Gastroesophageal sphincter (tissue), 3 donors: ENCODE data around the gene SHOX.

Experiments used
- EP300 ChIP-seq: sonication (generic); formaldehyde crosslinking; IDR thresholded peaks from one replicate; pipeline ENCODE4 v1.6.1; 2017; ENCODE audit warnings: antibody characterized with exemption, mild to moderate bottlenecking
- POLR2A ChIP-seq, 2 donors: fragments of 450-650 bp; IDR thresholded peaks; one replicate each; pipeline ENCODE4 v1.6.1; 2017; ENCODE audit warnings: antibody characterized with exemption in 2 of 2, mild to moderate bottlenecking in 2 of 2, moderate library complexity in 1 of 2
- POLR2AphosphoS5 ChIP-seq: sonication (generic); formaldehyde crosslinking; IDR thresholded peaks from one replicate; pipeline ENCODE4 v1.6.1; 2017; ENCODE audit warnings: antibody characterized with exemption
- TF ChIP-seq, protein P1 (sequence below), 4 experiments: fragments of 200-600 bp in 2 of 4; fragments of 450-650 bp in 2 of 4; sonication (generic) in 1 of 4; IDR thresholded peaks; one replicate each; pipeline ENCODE4 v1.5.1; 2017 to 2019; ENCODE audit warnings: antibody characterized with exemption in 4 of 4, mild to moderate bottlenecking in 2 of 4, moderate library complexity in 2 of 4

- TF ChIP-seq EP300 (no peak), POLR2A (IDR thresholded peaks at IDR 0.05) (no peak), POLR2AphosphoS5 (no peak)
- TF ChIP-seq, protein P1, sequence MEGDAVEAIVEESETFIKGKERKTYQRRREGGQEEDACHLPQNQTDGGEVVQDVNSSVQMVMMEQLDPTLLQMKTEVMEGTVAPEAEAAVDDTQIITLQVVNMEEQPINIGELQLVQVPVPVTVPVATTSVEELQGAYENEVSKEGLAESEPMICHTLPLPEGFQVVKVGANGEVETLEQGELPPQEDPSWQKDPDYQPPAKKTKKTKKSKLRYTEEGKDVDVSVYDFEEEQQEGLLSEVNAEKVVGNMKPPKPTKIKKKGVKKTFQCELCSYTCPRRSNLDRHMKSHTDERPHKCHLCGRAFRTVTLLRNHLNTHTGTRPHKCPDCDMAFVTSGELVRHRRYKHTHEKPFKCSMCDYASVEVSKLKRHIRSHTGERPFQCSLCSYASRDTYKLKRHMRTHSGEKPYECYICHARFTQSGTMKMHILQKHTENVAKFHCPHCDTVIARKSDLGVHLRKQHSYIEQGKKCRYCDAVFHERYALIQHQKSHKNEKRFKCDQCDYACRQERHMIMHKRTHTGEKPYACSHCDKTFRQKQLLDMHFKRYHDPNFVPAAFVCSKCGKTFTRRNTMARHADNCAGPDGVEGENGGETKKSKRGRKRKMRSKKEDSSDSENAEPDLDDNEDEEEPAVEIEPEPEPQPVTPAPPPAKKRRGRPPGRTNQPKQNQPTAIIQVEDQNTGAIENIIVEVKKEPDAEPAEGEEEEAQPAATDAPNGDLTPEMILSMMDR (IDR thresholded peaks at IDR 0.05), result no peak
Observed at GRCh38 chrX:694800-695199, 64.2 kb downstream of the SHOX start.
